ENCODE data around the gene KIF1A.
A peak's percentile ranks its signal among the peaks of the same experiment; 100 is the strongest.

KIF1A gene, protein sequence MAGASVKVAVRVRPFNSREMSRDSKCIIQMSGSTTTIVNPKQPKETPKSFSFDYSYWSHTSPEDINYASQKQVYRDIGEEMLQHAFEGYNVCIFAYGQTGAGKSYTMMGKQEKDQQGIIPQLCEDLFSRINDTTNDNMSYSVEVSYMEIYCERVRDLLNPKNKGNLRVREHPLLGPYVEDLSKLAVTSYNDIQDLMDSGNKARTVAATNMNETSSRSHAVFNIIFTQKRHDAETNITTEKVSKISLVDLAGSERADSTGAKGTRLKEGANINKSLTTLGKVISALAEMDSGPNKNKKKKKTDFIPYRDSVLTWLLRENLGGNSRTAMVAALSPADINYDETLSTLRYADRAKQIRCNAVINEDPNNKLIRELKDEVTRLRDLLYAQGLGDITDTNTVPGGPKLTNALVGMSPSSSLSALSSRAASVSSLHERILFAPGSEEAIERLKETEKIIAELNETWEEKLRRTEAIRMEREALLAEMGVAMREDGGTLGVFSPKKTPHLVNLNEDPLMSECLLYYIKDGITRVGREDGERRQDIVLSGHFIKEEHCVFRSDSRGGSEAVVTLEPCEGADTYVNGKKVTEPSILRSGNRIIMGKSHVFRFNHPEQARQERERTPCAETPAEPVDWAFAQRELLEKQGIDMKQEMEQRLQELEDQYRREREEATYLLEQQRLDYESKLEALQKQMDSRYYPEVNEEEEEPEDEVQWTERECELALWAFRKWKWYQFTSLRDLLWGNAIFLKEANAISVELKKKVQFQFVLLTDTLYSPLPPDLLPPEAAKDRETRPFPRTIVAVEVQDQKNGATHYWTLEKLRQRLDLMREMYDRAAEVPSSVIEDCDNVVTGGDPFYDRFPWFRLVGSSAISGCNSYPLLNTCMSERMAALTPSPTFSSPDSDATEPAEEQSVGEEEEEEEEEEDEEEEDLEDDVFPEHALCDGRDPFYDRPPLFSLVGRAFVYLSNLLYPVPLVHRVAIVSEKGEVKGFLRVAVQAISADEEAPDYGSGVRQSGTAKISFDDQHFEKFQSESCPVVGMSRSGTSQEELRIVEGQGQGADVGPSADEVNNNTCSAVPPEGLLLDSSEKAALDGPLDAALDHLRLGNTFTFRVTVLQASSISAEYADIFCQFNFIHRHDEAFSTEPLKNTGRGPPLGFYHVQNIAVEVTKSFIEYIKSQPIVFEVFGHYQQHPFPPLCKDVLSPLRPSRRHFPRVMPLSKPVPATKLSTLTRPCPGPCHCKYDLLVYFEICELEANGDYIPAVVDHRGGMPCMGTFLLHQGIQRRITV (N-terminal part only)

DNA sequence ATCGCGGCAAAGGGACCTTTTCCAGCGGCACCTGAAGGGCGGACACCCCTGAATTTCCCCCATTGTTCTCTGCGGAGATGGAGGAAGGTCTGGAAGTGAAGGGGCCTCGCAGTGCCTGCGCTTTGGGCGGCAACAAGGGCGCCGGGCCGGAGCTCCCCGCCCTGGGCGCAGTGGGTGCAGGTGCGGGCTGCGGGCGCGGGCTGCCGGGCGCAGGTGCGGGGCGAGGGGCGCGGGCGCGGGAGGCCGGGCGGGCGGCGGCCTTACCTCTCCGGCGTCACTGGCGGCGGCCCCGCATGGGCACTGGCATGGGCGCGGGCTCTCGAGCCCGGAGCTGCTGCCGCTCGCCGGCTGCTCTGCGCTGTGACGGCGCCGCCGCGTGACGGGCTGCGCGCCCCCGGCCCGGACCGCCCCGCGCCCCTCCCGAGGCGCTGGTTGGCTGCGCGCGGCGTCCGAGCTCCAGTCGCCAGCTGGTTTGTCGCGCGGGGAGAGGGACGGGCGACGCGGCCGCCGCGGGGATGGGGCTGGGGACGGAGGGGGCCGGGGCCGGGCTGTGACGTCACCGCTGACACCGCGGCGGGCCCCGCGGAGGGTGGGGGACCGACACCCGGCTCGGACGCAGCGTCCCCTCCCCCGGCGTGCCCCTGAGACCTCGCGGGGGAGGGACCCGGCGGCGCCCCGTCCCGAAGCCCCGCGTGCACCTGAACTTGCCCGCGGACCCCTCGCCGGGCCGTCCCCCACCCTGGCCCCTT is at the start of gene KIF1A:
KIF1A (minus strand) TSS at position 362 of the 749 bp plus-strand sequence. CDS start 22,467 bp downstream, outside the sequence.
- no peak for DNase-seq (ENCODE audit: insufficient read length, low spot score)

GRCh38 chr2:240869109-240869955 is 49.3 kb upstream of the KIF1A start:
- DNase-seq (ENCODE audit: insufficient read length, low spot score) = no peak
- no peak for FAIRE-seq

More for the DNA sequence above, at the start of gene KIF1A:
- FAIRE-seq = no peak

GRCh38 chr2:240868286-240869108 is 48.5 kb upstream of the KIF1A start, which contains the start of gene AGXT:
Gene AGXT, plus strand, starts transcription at chr2:240868824. Its CDS starts 42 bp downstream, at chr2:240868866.
- no peak for FAIRE-seq
- no peak for DNase-seq (ENCODE audit: insufficient read length, low spot score)

- DNase-seq (ENCODE audit: insufficient read length, low spot score) (no peak), FAIRE-seq (no peak)
Measured at GRCh38 chr2:240865391-240865790, 45.4 kb upstream of the KIF1A start.

- FAIRE-seq = no peak
- no peak for DNase-seq (ENCODE audit: insufficient read length, low spot score)
Measured at GRCh38 chr2:240864475-240864874, 44.5 kb upstream of the KIF1A start.

DNA sequence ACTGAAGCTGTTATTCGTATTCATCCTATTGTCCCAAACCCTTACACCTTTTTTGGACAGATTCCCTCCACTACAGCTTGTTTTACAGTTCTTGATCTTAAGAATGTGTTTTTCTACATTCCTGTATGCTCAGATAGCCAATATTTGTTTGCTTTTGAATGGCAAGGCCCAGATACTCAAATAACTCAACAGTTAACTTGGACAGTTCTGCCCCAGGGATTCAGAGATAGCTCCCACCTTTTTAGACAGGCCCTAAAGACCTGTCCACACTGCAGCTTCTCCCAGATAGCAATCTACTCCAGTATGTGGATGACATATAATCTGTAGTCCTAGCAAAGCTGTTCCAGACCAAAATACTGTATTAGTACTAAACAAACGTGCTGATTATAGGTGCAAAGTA is 41.5 kb upstream of the KIF1A start:
- FAIRE-seq (no peak), DNase-seq (ENCODE audit: insufficient read length, low spot score) (no peak)

DNA sequence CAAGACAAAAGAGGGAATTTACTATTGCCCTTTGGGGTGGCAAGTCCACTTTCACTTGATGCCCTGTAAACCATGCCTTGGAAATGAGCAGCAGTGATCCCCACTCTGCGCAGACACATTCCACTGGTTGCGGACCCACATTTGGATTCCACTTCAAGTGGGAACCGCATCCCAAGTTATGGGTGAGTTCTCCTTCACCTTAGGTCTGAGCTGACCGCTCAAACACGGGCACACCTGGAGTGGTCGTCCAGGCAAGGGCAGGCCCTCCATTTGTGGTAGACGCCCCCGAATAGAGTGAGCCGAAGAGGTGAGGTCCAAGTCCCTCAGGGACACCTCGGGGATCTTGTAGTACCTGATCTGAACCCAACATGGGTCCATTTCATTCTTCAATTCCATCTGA is 38.9 kb upstream of the KIF1A start:
- DNase-seq (ENCODE audit: insufficient read length, low spot score) = no peak
- no peak for FAIRE-seq

GRCh38 chr2:240858321-240858720 is 38.3 kb upstream of the KIF1A start:
- FAIRE-seq = no peak
- DNase-seq (ENCODE audit: insufficient read length, low spot score) = no peak

GRCh38 chr2:240857039-240858008 is 37.3 kb upstream of the KIF1A start:
- DNase-seq (ENCODE audit: insufficient read length, low spot score) (no peak), FAIRE-seq (no peak)

GRCh38 chr2:240856151-240856980 is 36.3 kb upstream of the KIF1A start:
- no peak for FAIRE-seq

GRCh38 chr2:240855670-240856069 is 35.7 kb upstream of the KIF1A start:
- FAIRE-seq (no peak), DNase-seq (ENCODE audit: insufficient read length, low spot score) (no peak)

More at GRCh38 chr2:240856151-240856980, 36.3 kb upstream of the KIF1A start:
- no peak for DNase-seq (ENCODE audit: insufficient read length, low spot score)

DNA sequence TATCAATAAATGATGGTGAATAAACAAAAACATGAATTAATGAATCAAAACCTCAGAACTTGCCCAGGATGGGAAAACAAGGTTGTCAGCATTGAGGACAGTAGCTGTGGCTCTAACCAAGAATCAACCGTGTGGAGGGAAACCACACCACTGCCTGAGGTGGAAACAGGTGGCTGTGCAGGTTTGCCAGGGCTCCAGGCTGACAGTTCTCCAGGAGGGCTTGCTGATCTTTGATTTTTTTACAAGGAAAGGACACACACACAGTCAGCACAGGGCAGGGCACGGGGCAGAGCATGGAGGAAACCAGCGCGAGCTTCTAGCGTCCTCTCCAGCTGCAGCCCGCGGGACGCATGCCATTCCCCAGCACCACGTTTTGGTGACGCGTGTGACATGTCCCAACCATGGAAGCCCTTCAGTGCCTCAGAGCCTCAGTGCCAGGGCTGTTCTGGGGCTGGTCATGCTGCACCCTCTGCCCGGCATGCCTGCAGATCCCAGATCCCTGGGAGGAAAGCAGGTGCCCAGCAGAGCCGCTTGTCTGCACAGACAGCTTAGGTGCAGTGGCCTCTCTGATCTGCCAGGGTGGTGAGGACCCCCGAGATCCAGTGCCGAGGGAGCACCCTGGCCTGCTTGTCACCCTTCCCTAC is 32.8 kb upstream of the KIF1A start:
- DNase-seq (ENCODE audit: insufficient read length, low spot score) (no peak), FAIRE-seq (no peak)

DNA sequence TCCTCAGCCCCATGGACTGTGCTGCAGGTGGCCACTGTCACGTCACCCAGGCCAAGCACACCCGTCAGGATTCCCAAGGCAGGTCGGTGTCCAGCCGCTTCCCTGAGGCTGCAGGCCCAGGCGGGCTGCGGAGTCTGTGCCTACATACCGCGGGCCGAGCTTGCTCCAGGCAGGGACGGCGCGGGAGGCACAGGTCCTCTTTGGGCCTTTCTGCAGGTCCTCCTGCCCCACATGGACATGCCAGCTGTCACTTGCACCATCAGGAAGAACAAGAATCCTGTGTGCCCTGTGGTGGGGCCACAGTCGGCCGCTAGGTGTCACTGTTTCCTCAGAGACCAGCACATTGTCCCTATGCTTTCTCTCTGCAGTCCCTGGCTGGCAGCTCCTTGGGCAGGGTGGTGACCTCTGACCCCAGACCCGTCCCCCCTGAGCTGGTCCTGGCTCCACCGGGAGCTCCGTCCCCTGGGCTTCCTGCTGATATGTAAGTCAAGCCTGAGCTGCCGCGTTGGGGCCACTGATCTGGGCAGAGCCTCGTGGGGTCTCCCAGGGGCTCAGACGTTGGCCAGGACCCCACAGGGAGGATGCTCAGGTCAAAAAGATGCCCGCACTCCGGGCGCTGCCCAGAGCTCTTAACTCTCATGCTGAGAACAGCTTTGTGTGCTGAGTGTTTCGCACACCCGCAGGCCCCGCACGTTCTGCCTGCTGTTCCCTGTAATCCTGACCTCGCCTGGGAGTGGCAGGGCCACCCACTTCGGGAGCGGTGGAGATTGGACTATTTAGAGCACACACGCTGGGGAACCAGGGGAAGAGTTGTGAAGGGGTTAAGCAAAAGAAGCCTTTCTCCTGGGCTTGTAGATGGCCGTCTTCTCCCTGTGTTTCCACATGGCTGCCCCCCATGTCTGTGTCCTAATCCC is 31.3 kb upstream of the KIF1A start:
- DNase-seq (ENCODE audit: insufficient read length, low spot score) (peak; percentile 88), FAIRE-seq (peak; percentile 89)

- DNase-seq (ENCODE audit: insufficient read length, low spot score) (no peak), FAIRE-seq (no peak)
Measured at GRCh38 chr2:240850756-240851077, 30.7 kb upstream of the KIF1A start.

DNA sequence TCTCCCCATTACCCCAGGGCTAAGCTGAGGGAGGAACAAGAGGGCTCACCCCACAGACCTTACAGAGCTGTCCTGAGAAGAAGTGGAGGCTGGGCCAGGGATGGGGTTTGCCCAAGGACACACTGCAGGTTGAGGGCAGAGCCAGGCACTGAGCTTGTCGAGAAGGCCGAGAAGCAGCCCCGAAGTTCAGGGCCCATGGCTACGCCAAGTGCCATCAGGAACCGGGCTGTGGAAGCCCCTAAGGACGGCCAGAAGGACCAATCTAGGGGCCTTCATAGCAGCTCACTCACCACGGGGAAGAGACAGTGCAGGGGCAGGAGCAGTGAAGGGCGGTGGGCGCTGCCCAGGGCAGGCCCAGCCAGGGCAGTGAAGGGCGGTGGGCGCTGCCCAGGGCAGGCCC is 30.0 kb upstream of the KIF1A start:
- FAIRE-seq = no peak

More for the DNA sequence above, 30.0 kb upstream of the KIF1A start:
- no peak for DNase-seq (ENCODE audit: insufficient read length, low spot score)

Data from GM19239 (cell line).